Liver (tissue), 9 donors: ENCODE measurements around the gene COL4A3. TPM values are rescaled to one million over a fixed set of nuclear protein-coding genes. Genes with fewer than 3 reads are reported as not detected.

Experiments
- DNase-seq: peaks from one replicate; pipeline ENCODE4 v3.0.0-alpha.2; 2017; ENCODE audit warnings: low spot score
- H3K27ac ChIP-seq, 2 donors: one replicate each; pipeline ENCODE4 v1.7.0; 2013; ENCODE audit warnings: inconsistent platforms in 2 of 2, low read length in 2 of 2, control low read depth in 1 of 2, low read depth in 1 of 2, mild to moderate bottlenecking in 1 of 2
- H3K27me3 ChIP-seq, 4 donors: one replicate each; pipeline versions ENCODE4 v1.6.1 to v1.7.0; 2013; ENCODE audit warnings: low read length in 3 of 4, inconsistent platforms in 1 of 4, mild to moderate bottlenecking in 1 of 4, moderate library complexity in 1 of 4; ENCODE audit not compliant: control insufficient read depth in 4 of 4, insufficient read depth in 4 of 4
- H3K36me3 ChIP-seq, 4 donors: one replicate each; pipeline versions ENCODE4 v1.6.1 to v1.7.0; 2013; ENCODE audit warnings: low read length in 3 of 4, mild to moderate bottlenecking in 3 of 4, low read depth in 1 of 4, moderate library complexity in 1 of 4; ENCODE audit not compliant: control insufficient read depth in 4 of 4, insufficient read depth in 3 of 4
- H3K4me1 ChIP-seq, 4 donors: one replicate each; pipeline versions ENCODE4 v1.6.1 to v1.7.0; 2013; ENCODE audit warnings: low read length in 3 of 4, mild to moderate bottlenecking in 3 of 4, moderate library complexity in 1 of 4; ENCODE audit not compliant: control insufficient read depth in 4 of 4, insufficient read depth in 4 of 4
- H3K4me3 ChIP-seq, 3 donors: one replicate each; pipeline versions ENCODE4 v1.6.1 to v1.7.0; 2013; ENCODE audit warnings: low read length in 3 of 3, control low read depth in 1 of 3, low read depth in 1 of 3, mild to moderate bottlenecking in 1 of 3
- H3K9ac ChIP-seq, 2 donors: one replicate each; pipeline ENCODE4 v1.7.0; 2013; ENCODE audit warnings: low read length in 2 of 2, mild to moderate bottlenecking in 2 of 2, moderate library complexity in 2 of 2, control low read depth in 1 of 2, low read depth in 1 of 2
- H3K9me3 ChIP-seq, 4 donors: one replicate each; pipeline versions ENCODE4 v1.6.1 to v1.7.0; 2013; ENCODE audit warnings: low read length in 3 of 4; ENCODE audit not compliant: control insufficient read depth in 4 of 4
- ATF3 ChIP-seq: IDR thresholded peaks from 2 replicates; pipeline ENCODE4 v1.6.1; 2016; ENCODE audit warnings: antibody characterized with exemption
- CTCF ChIP-seq: fragments of 150-350 bp; IDR thresholded peaks from 2 replicates; pipeline ENCODE4 v1.5.1; 2017; ENCODE audit warnings: improper control_type of control experiment, low read depth, low read length; ENCODE audit not compliant: missing input control
- EGR1 ChIP-seq, 2 donors: IDR thresholded peaks; 2 replicates each; pipeline ENCODE4 v1.6.1; 2016 to 2018; ENCODE audit warnings: antibody characterized with exemption in 2 of 2, low read depth in 2 of 2
- FOXA2 ChIP-seq: IDR thresholded peaks from 2 replicates; pipeline ENCODE4 v1.6.1; 2016; ENCODE audit warnings: antibody characterized with exemption
- GABPA ChIP-seq, 2 donors: IDR thresholded peaks in 1 of 2; conservative IDR thresholded peaks in 1 of 2; 2 replicates each; pipeline ENCODE4 v1.6.1; 2016; ENCODE audit warnings: antibody characterized with exemption in 2 of 2, mild to moderate bottlenecking in 1 of 2, moderate library complexity in 1 of 2
- HNF4A ChIP-seq, 2 donors: conservative IDR thresholded peaks; 2 replicates each; pipeline ENCODE4 v1.6.1; 2016; ENCODE audit warnings: antibody characterized with exemption in 2 of 2, mild to moderate bottlenecking in 2 of 2
- HNF4G ChIP-seq: IDR thresholded peaks from 2 replicates; pipeline ENCODE4 v1.6.1; 2016; ENCODE audit warnings: antibody characterized with exemption
- JUND ChIP-seq, 2 donors: IDR thresholded peaks; 2 replicates each; pipeline ENCODE4 v1.6.1; 2016; ENCODE audit warnings: antibody characterized with exemption in 2 of 2
- MAX ChIP-seq: IDR thresholded peaks from 2 replicates; pipeline ENCODE4 v1.6.1; 2016; ENCODE audit warnings: antibody characterized with exemption
- NR2F2 ChIP-seq: IDR thresholded peaks from 2 replicates; pipeline ENCODE4 v1.6.1; 2016; ENCODE audit warnings: antibody characterized with exemption
- RAD21 ChIP-seq, 2 donors: IDR thresholded peaks; 2 replicates each; pipeline ENCODE4 v1.6.1; 2016; ENCODE audit warnings: antibody characterized with exemption in 2 of 2, mild to moderate bottlenecking in 2 of 2
- REST ChIP-seq: IDR thresholded peaks from 2 replicates; pipeline ENCODE4 v1.6.1; 2016; ENCODE audit warnings: antibody characterized with exemption, mild to moderate bottlenecking
- RXRA ChIP-seq, 2 donors: IDR thresholded peaks; 2 replicates each; pipeline ENCODE4 v1.6.1; 2017 to 2018; ENCODE audit warnings: antibody characterized with exemption in 2 of 2, mild to moderate bottlenecking in 1 of 2
- SP1 ChIP-seq: IDR thresholded peaks from 2 replicates; pipeline ENCODE4 v1.6.1; 2018; ENCODE audit warnings: antibody characterized with exemption, mild to moderate bottlenecking
- TAF1 ChIP-seq: conservative IDR thresholded peaks from 2 replicates; pipeline ENCODE4 v1.6.1; 2016; ENCODE audit warnings: antibody characterized with exemption, mild to moderate bottlenecking
- YY1 ChIP-seq: IDR thresholded peaks from 2 replicates; pipeline ENCODE4 v1.6.1; 2016; ENCODE audit warnings: antibody characterized with exemption, mild to moderate bottlenecking
- ZBTB33 ChIP-seq: IDR thresholded peaks from 2 replicates; pipeline ENCODE4 v1.6.1; 2016; ENCODE audit warnings: antibody characterized with exemption
- WGBS: extraction: QIAGEN DNeasy Blood & Tissue Kit; methylation state at CpG from one replicate; pipeline ENCODE4 v1.1.7; 2013; 5-methylcytosine and 5-hydroxymethylcytosine counted together
- polyA plus RNA-seq, 2 donors: library from polyadenylated mRNA; stranded (reverse) in 1 of 2; unstranded in 1 of 2; fragments of 200-250 nt in 1 of 2; fragments of >200 nt in 1 of 2; fragmentation: Nextera tagmentation in 1 of 2; extraction: Ambion mirVana in 1 of 2; gene quantifications; one replicate each; pipeline versions ENCODE4 v1.2.1 to v1.2.3, GENCODE V29; 2013 to 2015
- total RNA-seq, 2 donors: library from RNA; depleted of rRNA; stranded (reverse); fragments of >200 nt; gene quantifications; one replicate each; pipeline ENCODE4 v1.2.3, GENCODE V29; 2014
- donor health status: healthy.
- donor health status: healthy.
- donor health status: healthy.
- donor health status: healthy.
- donor health status: healthy.

The COL4A3 gene
- total and polyA plus RNA-seq, 4 donors: 0.05 to 2.3 (median 0.35) TPM

- 71% methylated on average over 2 of the region's 2 CpGs for WGBS
- Histone ChIP-seq H3K36me3 (no peaks in the 10 kb centered on the region), H3K9me3 (no peaks in the 10 kb centered on the region), H3K27ac (no peak overlapping the region), H3K27me3 (no peaks in the 10 kb centered on the region), H3K9ac (no peak overlapping the region), H3K4me3 (no peak overlapping the region), H3K4me1 (no peaks in the 10 kb centered on the region)
- no peak for DNase-seq
- TF ChIP-seq ZBTB33 (no peak), EGR1 (IDR thresholded peaks at IDR 0.05; ENCODE audit: low read depth in 2 of 2) (no peak), RXRA (IDR thresholded peaks at IDR 0.05) (no peak), REST (no peak), MAX (no peak), CTCF (no peak), FOXA2 (no peak), HNF4G (no peak), SP1 (no peak), NR2F2 (no peak), YY1 (no peak), GABPA (IDR thresholded peaks at IDR 0.05 in 1 of 2, conservative IDR thresholded peaks at IDR 0.05 in 1 of 2) (no peak), HNF4A (conservative IDR thresholded peaks at IDR 0.05) (no peak), JUND (IDR thresholded peaks at IDR 0.05) (no peak), ATF3 (no peak)
Measured at GRCh38 chr2:227124811-227125210, 39.6 kb upstream of the COL4A3 start.

GRCh38 chr2:227125506-227125905, 38.9 kb upstream of the COL4A3 start:
- no peak for DNase-seq
- WGBS: 75% methylated on average over 5 of the region's 5 CpGs

More at GRCh38 chr2:227125506-227125905, 38.9 kb upstream of the COL4A3 start:
- no peak overlapping the region for H3K4me3 ChIP-seq
- no peaks in the 10 kb centered on the region for H3K4me1 ChIP-seq
- no peaks in the 10 kb centered on the region for H3K36me3 ChIP-seq
- H3K9ac ChIP-seq: no peak overlapping the region
- TF ChIP-seq HNF4G: no peak
- no peak for TF ChIP-seq JUND (IDR thresholded peaks at IDR 0.05)
- no peak for TF ChIP-seq EGR1 (IDR thresholded peaks at IDR 0.05; ENCODE audit: low read depth in 2 of 2)
- TF ChIP-seq TAF1: no peak
- no peak for TF ChIP-seq MAX
- no peak for TF ChIP-seq RAD21 (IDR thresholded peaks at IDR 0.05)
- TF ChIP-seq SP1: no peak
- no peak for TF ChIP-seq ZBTB33
- H3K27me3 ChIP-seq: no peaks in the 10 kb centered on the region
- no peak overlapping the region for H3K27ac ChIP-seq
- no peaks in the 10 kb centered on the region for H3K9me3 ChIP-seq
